Esophagus muscularis mucosa (tissue), 2 donors: Measurements from ENCODE around the gene STK24.

Experiments used
- POLR2A ChIP-seq: fragments of 450-650 bp; IDR thresholded peaks from one replicate; pipeline ENCODE4 v1.6.1; 2017; ENCODE audit warnings: antibody characterized with exemption, moderate library complexity, mild to moderate bottlenecking, low read depth
- POLR2AphosphoS5 ChIP-seq, 2 donors: sonication (generic); formaldehyde crosslinking; IDR thresholded peaks; one replicate each; pipeline ENCODE4 v1.6.1; 2017; ENCODE audit warnings: antibody characterized with exemption in 2 of 2

DNA sequence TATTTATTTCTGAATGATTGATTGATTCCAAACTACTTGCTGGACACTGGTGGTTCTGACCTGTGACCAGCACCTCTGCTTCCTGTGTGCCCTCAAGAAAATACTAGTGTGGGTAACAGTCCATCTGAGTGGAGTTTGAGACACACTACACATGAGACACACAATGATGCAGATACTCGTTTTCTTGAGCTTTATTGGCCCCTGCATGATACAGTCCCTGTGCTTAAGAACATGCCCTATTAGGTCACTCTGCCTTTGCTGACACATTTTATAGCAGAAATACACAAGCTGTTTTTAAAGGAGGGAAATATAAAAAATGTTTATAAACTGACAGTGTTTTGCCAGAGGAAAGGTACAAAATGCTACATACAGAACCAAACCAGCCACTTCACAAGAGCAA, 126.9 kb downstream of the STK24 start:
- no peak for TF ChIP-seq POLR2AphosphoS5 (IDR thresholded peaks at IDR 0.05)
- TF ChIP-seq POLR2A, result no peak
